GM12878 (cell line): Measurements from ENCODE around the gene PFKFB2. TPM values are rescaled to one million over a fixed set of nuclear protein-coding genes. Genes with fewer than 3 reads are reported as not detected.

Source experiments
- ATAC-seq: fragments of 200-7000 bp; cut with Tn5 transposase; 3 replicates; pipeline ENCODE4 v1.9.1; 2020; ENCODE audit warnings: mild to moderate bottlenecking, moderate library complexity
- BruUV-seq: library from RNA; stranded (reverse); fragments of 400-500 nt; replicated peaks from 2 replicates; lab custom pipeline; 2021; lab: Mats Ljungman, UMichigan
- CTCF ChIA-PET: fragments of 300-600 bp; sonication (Branson Sonifier 250); formaldehyde crosslinking; extraction: SDS; loops from one replicate; lab custom pipeline; 2021; ENCODE audit warnings: inconsistent platforms; lab: Yijun Ruan, JAX
- POLR2A ChIA-PET: fragments of 350-600 bp; formaldehyde crosslinking; extraction: SDS; loops from one replicate; lab custom pipeline; 2021; ENCODE audit warnings: inconsistent platforms; lab: Charles Lee
- RAD21 ChIA-PET: fragments of 300-600 bp; sonication (Branson Sonifier 250); formaldehyde crosslinking; loops from one replicate; lab custom pipeline; 2023; ENCODE audit warnings: antibody characterized with exemption; ENCODE audit not compliant: unreplicated experiment; lab: Charles Lee
- SMC1A ChIA-PET: fragments of 300-600 bp; sonication (Branson Sonifier 250); formaldehyde crosslinking; loops from one replicate; lab custom pipeline; 2023; ENCODE audit not compliant: unreplicated experiment, uncharacterized antibody; lab: Charles Lee
- DNase-seq: peaks from one replicate; pipeline ENCODE4 v3.0.0-alpha.2; 2011; ENCODE audit warnings: low read depth, low spot score
- FAIRE-seq: peaks from 3 replicates; lab custom pipeline; 2011; peaks lifted over from hg19 to GRCh38; lab: Jason Lieb, UNC
- H2AFZ ChIP-seq: 2 replicates; pipeline ENCODE4 v1.6.0; 2011; ENCODE audit warnings: low read depth, low read length, control low read depth; ENCODE audit not compliant: control insufficient read depth
- H3K27ac ChIP-seq: 2 replicates; pipeline ENCODE4 v1.5.1; 2011; ENCODE audit warnings: control low read depth; ENCODE audit not compliant: control insufficient read depth, insufficient read depth
- H3K27me3 ChIP-seq, 2 experiments: replicated peaks in 1 of 2; 2 replicates each; pipeline versions ENCODE4 v1.6.0 to v1.6.1; 2011; ENCODE audit warnings: low read length in 1 of 2; ENCODE audit not compliant: control insufficient read depth in 2 of 2, insufficient read depth in 2 of 2
- H3K36me3 ChIP-seq, 2 experiments: 2 replicates each; pipeline ENCODE4 v1.5.1; 2011; ENCODE audit warnings: low read length in 1 of 2; ENCODE audit not compliant: control insufficient read depth in 2 of 2, insufficient read depth in 2 of 2
- H3K4me1 ChIP-seq: 2 replicates; pipeline ENCODE4 v1.6.1; 2011; ENCODE audit warnings: mild to moderate bottlenecking, low read length, moderate library complexity, mixed read lengths; ENCODE audit not compliant: control insufficient read depth, insufficient read depth
- H3K4me2 ChIP-seq: 2 replicates; pipeline ENCODE4 v1.6.0; 2011; ENCODE audit warnings: control low read depth; ENCODE audit not compliant: control insufficient read depth, insufficient read depth
- H3K4me3 ChIP-seq: fragments of 200-600 bp; sonication (generic); 2 replicates; pipeline ENCODE4 v1.5.1; 2016
- H3K79me2 ChIP-seq: 2 replicates; pipeline ENCODE4 v1.6.0; 2011; ENCODE audit warnings: low read length; ENCODE audit not compliant: control insufficient read depth, insufficient read depth
- H3K9ac ChIP-seq: 2 replicates; pipeline ENCODE4 v1.8.0; 2011; ENCODE audit warnings: low read length, control low read depth, mixed read lengths; ENCODE audit not compliant: control insufficient read depth, insufficient read depth
- H3K9me3 ChIP-seq: replicated peaks from 3 replicates; pipeline ENCODE4 v1.5.1; 2011; ENCODE audit warnings: mild to moderate bottlenecking, low read length; ENCODE audit not compliant: control insufficient read depth, insufficient read depth
- H4K20me1 ChIP-seq: 2 replicates; pipeline ENCODE4 v1.6.0; 2011; ENCODE audit not compliant: control insufficient read depth, insufficient read depth
- ATF7 ChIP-seq: fragments of 450-650 bp; IDR thresholded peaks from 2 replicates; pipeline ENCODE4 v1.6.1; 2016; ENCODE audit warnings: low read depth, mild to moderate bottlenecking
- CREB1 ChIP-seq: IDR thresholded peaks from 2 replicates; pipeline ENCODE4 v1.6.1; 2012; ENCODE audit warnings: low read depth, mild to moderate bottlenecking, inconsistent platforms
- FOXK2 ChIP-seq: fragments of 450-650 bp; IDR thresholded peaks from 2 replicates; pipeline ENCODE4 v1.6.1; 2017; ENCODE audit warnings: mild to moderate bottlenecking, moderate library complexity
- JUNB ChIP-seq: IDR thresholded peaks from 2 replicates; pipeline ENCODE4 v1.6.1; 2016; ENCODE audit warnings: antibody characterized with exemption, mild to moderate bottlenecking
- KDM1A ChIP-seq: fragments of 200-600 bp; sonication (generic); IDR thresholded peaks from 2 replicates; pipeline ENCODE4 v1.6.1; 2016; ENCODE audit warnings: borderline replicate concordance
- KLF5 ChIP-seq: fragments of 450-650 bp; IDR thresholded peaks from 2 replicates; pipeline ENCODE4 v1.6.1; 2014; ENCODE audit warnings: mild to moderate bottlenecking; ENCODE audit not compliant: partially characterized antibody
- MTA2 ChIP-seq: fragments of 450-650 bp; IDR thresholded peaks from 2 replicates; pipeline ENCODE4 v1.6.1; 2016; ENCODE audit warnings: low read depth, mild to moderate bottlenecking, moderate library complexity
- PML ChIP-seq: IDR thresholded peaks from 2 replicates; pipeline ENCODE4 v1.6.1; 2012; ENCODE audit warnings: low read length, inconsistent platforms
- PRDM15 ChIP-seq: fragments of 450-650 bp; formaldehyde crosslinking; IDR thresholded peaks from 2 replicates; pipeline ENCODE4 v1.4.0; 2020; ENCODE audit warnings: mild to moderate bottlenecking, moderate library complexity
- ZBTB4 ChIP-seq: fragments of 450-650 bp; formaldehyde crosslinking; IDR thresholded peaks from 2 replicates; pipeline ENCODE4 v1.4.0; 2022; ENCODE audit warnings: mild to moderate bottlenecking, moderate library complexity
- ZNF622 ChIP-seq: fragments of 450-650 bp; IDR thresholded peaks from 2 replicates; pipeline ENCODE4 v1.6.1; 2017; ENCODE audit warnings: mild to moderate bottlenecking, inconsistent platforms
- WGBS: methylation state at CpG from one replicate; pipeline ENCODE4 v1.1.6; 2016; ENCODE audit warnings: low lambda C conversion rate; ENCODE audit not compliant: insufficient replicate concordance, insufficient coverage; ENCODE audit errors: missing lambda C conversion rate; 5-methylcytosine and 5-hydroxymethylcytosine counted together
- in situ Hi-C: fragments of 300-500 bp; cut with MboI; formaldehyde crosslinking; loops from 9 replicates; pipeline ENCODE4 v1.14.3; 2018; ENCODE audit warnings: mixed read lengths
- intact Hi-C: fragments of 100-400 bp; cut with micrococcal nuclease; formaldehyde crosslinking; loops from one replicate; pipeline ENCODE4 v1.14.2; 2022; ENCODE audit not compliant: unreplicated experiment
- polyA plus RNA-seq, 11 experiments: library from polyadenylated mRNA; depleted of rRNA in 4 of 11; unstranded in 6 of 11; stranded (reverse) in 5 of 11; fragments of >200 nt; fragmentation: Nextera tagmentation in 4 of 11; fragmentation: Illumina TruSeq in 1 of 11; extraction: Ambion mirVana in 4 of 11; extraction: Trizol in 1 of 11; gene quantifications; 1 replicate in 1 of 11; 2 replicates in 10 of 11; pipeline versions ENCODE4 v1.2.1 to v1.2.3, GENCODE V29; 2011 to 2016; ENCODE audit warnings: inconsistent platforms in 2 of 11, missing spikeins in 2 of 11, low read depth in 1 of 11
- total RNA-seq, 4 experiments: library from RNA; depleted of rRNA in 3 of 4; stranded (reverse); fragments of >200 nt in 3 of 4; fragmentation: Illumina TruSeq in 1 of 4; extraction: Trizol in 1 of 4; gene quantifications; 2 replicates each; pipeline versions ENCODE4 v1.2.1 to v1.2.3, GENCODE V29; 2013 to 2021
- TF ChIP-seq, protein P1 (sequence below): fragments of 450-650 bp; IDR thresholded peaks from 2 replicates; pipeline ENCODE4 v1.6.1; 2016; ENCODE audit warnings: mild to moderate bottlenecking
- TF ChIP-seq, protein P2 (sequence below): IDR thresholded peaks from 2 replicates; pipeline ENCODE4 v1.6.1; 2011; ENCODE audit warnings: low read depth, low read length, improper control_type of control experiment, borderline replicate concordance

PFKFB2 gene
- total and polyA plus RNA-seq, 10 of the 15 experiments (the other 5 are each of a cell fraction or from before 2014, with no cell fraction given) = 0.40 to 1.3 (median 1.0) TPM

DNA sequence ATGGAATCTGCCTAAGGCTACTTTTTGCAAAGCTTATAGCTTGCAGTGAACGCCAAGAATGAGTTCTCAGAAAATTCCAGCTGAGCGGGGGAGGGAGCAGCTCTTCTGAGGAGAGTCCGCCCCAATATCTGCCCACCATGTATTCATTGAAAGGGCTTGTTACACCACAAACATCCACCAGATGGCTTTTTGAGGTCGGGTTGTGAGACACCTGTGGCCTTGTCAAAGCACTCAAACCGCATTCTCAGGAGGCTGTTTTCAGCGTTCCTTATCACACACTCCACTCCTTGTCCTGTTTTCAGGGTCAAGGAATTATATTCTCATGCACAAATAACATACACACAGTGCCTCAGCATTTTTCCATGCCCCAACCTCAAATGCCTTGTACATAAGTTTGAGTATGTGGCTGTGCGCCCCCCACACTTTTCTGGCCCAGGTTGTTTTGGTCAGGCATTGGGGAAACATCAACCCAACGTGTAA is 31.7 kb downstream of the PFKFB2 start:
- in situ Hi-C loops = loop anchor here (5.0 kb wide), 1 partner anchor 413 kb away; the partner anchor contains the start of gene CR1
- no peaks in the 10 kb centered on the region for H3K27me3 ChIP-seq
- intact Hi-C loops = loop anchor here (1.0 to 5.0 kb wide), 3 partner anchors 238 to 415 kb away; partner anchors contain the start of gene CD55
- BruUV-seq = no TSS peak
- H3K9ac ChIP-seq = no peak overlapping the region
- H2AFZ ChIP-seq = no peak overlapping the region
- CTCF ChIA-PET = interaction anchor here (0.7 to 8.3 kb wide), 33 partner anchors 10 to 453 kb away, joined by 3 to 154 read pairs (median 4); partner anchors contain the start of genes C1orf116, CD55, CR1 and PFKFB2
- FAIRE-seq (peak; percentile 95), ATAC-seq (peak; percentile 96), DNase-seq (no peak)
- H3K9me3 ChIP-seq = no peaks in the 10 kb centered on the region
- peaks cover 4% of the 10 kb centered on the region; the same call in 1 of the 2 replicates for H3K4me1 ChIP-seq
- H3K27ac ChIP-seq = no peak overlapping the region
- no peaks in the 10 kb centered on the region for H4K20me1 ChIP-seq
- RAD21 ChIA-PET = interaction anchor here (0.8 to 3.6 kb wide), 16 partner anchors 10 to 416 kb away, joined by 3 to 54 read pairs (median 4); partner anchors contain the start of genes CD55 and CR1
- no peak overlapping the region for H3K4me3 ChIP-seq
- 20% methylated on average over 8 of the region's 8 CpGs for WGBS
- H3K36me3 ChIP-seq = no peaks in the 10 kb centered on the region
- H3K79me2 ChIP-seq = no peaks in the 10 kb centered on the region
- H3K4me2 ChIP-seq = no peak overlapping the region
- SMC1A ChIA-PET = interaction anchor here (0.7 to 7.3 kb wide), 26 partner anchors 10 to 435 kb away, joined by 3 to 69 read pairs (median 4); partner anchors contain the start of genes CR1, PFKFB2 and YOD1
- POLR2A ChIA-PET = no interaction called here
- TF ChIP-seq PRDM15 (CRISPR knock-in tag) (no peak), FOXK2 (no peak), KDM1A (no peak), ZNF622 (no peak), KLF5 (no peak), CREB1 (no peak; the same call in 1 of the 2 replicates), PML (no peak), ATF7 (no peak), MTA2 (peak; percentile 19; the same call in 1 of the 2 replicates), JUNB (no peak), ZBTB4 (CRISPR knock-in tag) (no peak)
- TF ChIP-seq, protein P1, sequence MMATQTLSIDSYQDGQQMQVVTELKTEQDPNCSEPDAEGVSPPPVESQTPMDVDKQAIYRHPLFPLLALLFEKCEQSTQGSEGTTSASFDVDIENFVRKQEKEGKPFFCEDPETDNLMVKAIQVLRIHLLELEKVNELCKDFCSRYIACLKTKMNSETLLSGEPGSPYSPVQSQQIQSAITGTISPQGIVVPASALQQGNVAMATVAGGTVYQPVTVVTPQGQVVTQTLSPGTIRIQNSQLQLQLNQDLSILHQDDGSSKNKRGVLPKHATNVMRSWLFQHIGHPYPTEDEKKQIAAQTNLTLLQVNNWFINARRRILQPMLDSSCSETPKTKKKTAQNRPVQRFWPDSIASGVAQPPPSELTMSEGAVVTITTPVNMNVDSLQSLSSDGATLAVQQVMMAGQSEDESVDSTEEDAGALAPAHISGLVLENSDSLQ = no peak
- TF ChIP-seq, protein P2, sequence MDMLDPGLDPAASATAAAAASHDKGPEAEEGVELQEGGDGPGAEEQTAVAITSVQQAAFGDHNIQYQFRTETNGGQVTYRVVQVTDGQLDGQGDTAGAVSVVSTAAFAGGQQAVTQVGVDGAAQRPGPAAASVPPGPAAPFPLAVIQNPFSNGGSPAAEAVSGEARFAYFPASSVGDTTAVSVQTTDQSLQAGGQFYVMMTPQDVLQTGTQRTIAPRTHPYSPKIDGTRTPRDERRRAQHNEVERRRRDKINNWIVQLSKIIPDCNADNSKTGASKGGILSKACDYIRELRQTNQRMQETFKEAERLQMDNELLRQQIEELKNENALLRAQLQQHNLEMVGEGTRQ = no peak
